Neural progenitor cell (in vitro differentiated cells): ENCODE results near the gene WIPF1.

Experiments
- EZH2 ChIP-seq: fragments of 200-600 bp; sonication (generic); IDR thresholded peaks from 2 replicates; pipeline ENCODE4 v1.6.1; 2017; ENCODE audit warnings: antibody characterized with exemption, mild to moderate bottlenecking, moderate library complexity
- EZH2phosphoT487 ChIP-seq: fragments of 200-600 bp; sonication (generic); IDR thresholded peaks from 2 replicates; pipeline ENCODE4 v1.6.1; 2017; ENCODE audit warnings: antibody characterized with exemption
- TF ChIP-seq, protein P1 (sequence below): fragments of 200-600 bp; sonication (generic); IDR thresholded peaks from 2 replicates; pipeline ENCODE4 v1.5.1; 2017; ENCODE audit warnings: antibody characterized with exemption, mild to moderate bottlenecking

DNA sequence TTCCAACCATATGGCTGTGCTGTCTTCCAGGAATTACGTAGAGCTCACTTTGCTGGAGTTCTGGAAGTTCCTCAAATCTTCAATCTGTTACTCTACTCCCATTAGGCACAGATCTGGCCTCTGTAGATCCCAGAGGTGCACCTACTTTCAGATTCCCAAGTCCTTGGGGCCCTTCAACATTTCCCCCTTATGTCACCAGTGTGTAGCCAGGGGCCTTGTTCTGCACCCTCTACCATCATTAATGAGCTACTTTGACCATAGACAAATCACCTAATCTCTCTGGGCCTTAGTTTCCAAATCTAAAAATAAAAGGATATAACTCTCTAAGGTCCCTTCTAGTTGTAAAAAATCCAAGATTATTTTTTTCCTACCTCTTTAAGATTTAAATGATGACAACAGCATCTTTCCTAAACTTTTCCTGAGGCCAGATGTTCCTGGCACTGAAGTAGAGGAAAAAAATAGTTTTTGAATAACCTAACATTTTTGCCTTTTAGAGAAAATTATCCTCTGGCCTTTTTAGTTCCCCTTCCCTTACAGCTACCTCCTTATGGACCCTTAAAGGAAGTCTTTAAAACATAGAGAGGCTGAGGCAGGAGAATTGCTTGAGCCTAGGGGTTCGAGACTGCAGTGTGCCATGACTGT, 31.0 kb upstream of the WIPF1 start:
- TF ChIP-seq, protein P1, sequence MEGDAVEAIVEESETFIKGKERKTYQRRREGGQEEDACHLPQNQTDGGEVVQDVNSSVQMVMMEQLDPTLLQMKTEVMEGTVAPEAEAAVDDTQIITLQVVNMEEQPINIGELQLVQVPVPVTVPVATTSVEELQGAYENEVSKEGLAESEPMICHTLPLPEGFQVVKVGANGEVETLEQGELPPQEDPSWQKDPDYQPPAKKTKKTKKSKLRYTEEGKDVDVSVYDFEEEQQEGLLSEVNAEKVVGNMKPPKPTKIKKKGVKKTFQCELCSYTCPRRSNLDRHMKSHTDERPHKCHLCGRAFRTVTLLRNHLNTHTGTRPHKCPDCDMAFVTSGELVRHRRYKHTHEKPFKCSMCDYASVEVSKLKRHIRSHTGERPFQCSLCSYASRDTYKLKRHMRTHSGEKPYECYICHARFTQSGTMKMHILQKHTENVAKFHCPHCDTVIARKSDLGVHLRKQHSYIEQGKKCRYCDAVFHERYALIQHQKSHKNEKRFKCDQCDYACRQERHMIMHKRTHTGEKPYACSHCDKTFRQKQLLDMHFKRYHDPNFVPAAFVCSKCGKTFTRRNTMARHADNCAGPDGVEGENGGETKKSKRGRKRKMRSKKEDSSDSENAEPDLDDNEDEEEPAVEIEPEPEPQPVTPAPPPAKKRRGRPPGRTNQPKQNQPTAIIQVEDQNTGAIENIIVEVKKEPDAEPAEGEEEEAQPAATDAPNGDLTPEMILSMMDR: no peak
- TF ChIP-seq EZH2 (no peak), EZH2phosphoT487 (no peak)
